Left lung (tissue), 10 donors: ENCODE data around the gene FEZF1. TPM values are rescaled to one million over a fixed set of nuclear protein-coding genes. Genes with fewer than 3 reads are reported as not detected.

ENCODE experiments used
- ATAC-seq: fragments of 200-7000 bp; cut with Tn5 transposase; one replicate; pipeline ENCODE4 v1.9.1; 2020; ENCODE audit warnings: moderate library complexity
- DNase-seq, 4 donors: peaks; one replicate each; pipeline ENCODE4 v3.0.0-alpha.2; 2013 to 2020
- H3K27ac ChIP-seq, 2 donors: fragments of 200-600 bp; sonication (generic) in 1 of 2; one replicate each; pipeline versions ENCODE4 v1.5.0 to v1.8.0; 2020 to 2021
- H3K27me3 ChIP-seq, 2 donors: fragments of 200-600 bp; sonication (generic) in 1 of 2; one replicate each; pipeline versions ENCODE4 v1.5.0 to v1.8.0; 2020 to 2021
- H3K36me3 ChIP-seq, 2 donors: fragments of 200-600 bp; sonication (generic) in 1 of 2; one replicate each; pipeline versions ENCODE4 v1.5.0 to v1.8.0; 2020 to 2021
- H3K4me1 ChIP-seq, 2 donors: fragments of 200-600 bp; one replicate each; pipeline ENCODE4 v1.8.0; 2021
- H3K4me3 ChIP-seq, 2 donors: fragments of 200-600 bp; sonication (generic) in 1 of 2; one replicate each; pipeline versions ENCODE4 v1.5.0 to v1.8.0; 2020 to 2021; ENCODE audit warnings: mild to moderate bottlenecking in 1 of 2
- H3K9me3 ChIP-seq, 2 donors: fragments of 200-600 bp; sonication (generic) in 1 of 2; one replicate each; pipeline versions ENCODE4 v1.5.0 to v1.8.0; 2020 to 2021
- CTCF ChIP-seq, 2 donors: fragments of 200-600 bp; sonication (generic) in 1 of 2; IDR thresholded peaks; one replicate each; pipeline versions ENCODE4 v1.5.0 to v1.8.0; 2021; ENCODE audit warnings: antibody characterized with exemption in 2 of 2
- intact Hi-C, 2 donors: fragments of 100-400 bp; cut with DNase I; formaldehyde crosslinking; loops; one replicate each; pipeline versions ENCODE4 v1.11.2 to v1.14.2; 2022
- polyA plus RNA-seq, 6 donors: library from polyadenylated mRNA; unstranded; fragments of 120-200 nt; gene quantifications; one replicate each; pipeline ENCODE4 v1.2.1, GENCODE V29; 2013; ENCODE audit not compliant: insufficient read length in 6 of 6
- total RNA-seq, 2 donors: library from RNA; stranded (reverse); fragmentation: NEBNext Ultra II Directional; extraction: Animal tissue kit (Norgen Biotek cat#: 25700); gene quantifications; one replicate each; pipeline ENCODE4 v1.2.1, GENCODE V29; 2021
- donor health status: DM: no; HTN: yes; CAD: no.
- donor health status: DM: no; HTN: no; CAD: no.

The FEZF1 gene
- total and polyA plus RNA-seq, 8 donors = not detected

GRCh38 chr7:122303531-122304318 lies 825 bp downstream of the FEZF1 start:
- H3K4me1 ChIP-seq = peaks cover 3 to 17% of the 10 kb centered on the region in 2 donors
- no peak for ATAC-seq

GRCh38 chr7:122302761-122303530 lies 1.6 kb downstream of the FEZF1 start:
- TF ChIP-seq CTCF (IDR thresholded peaks at IDR 0.05) = no peak

More at GRCh38 chr7:122303531-122304318, 825 bp downstream of the FEZF1 start:
- Histone ChIP-seq H3K27ac (no peak overlapping the region), H3K9me3 (no peaks in the 10 kb centered on the region), H3K36me3 (no peaks in the 10 kb centered on the region), H3K27me3 (peaks cover 97 to 100% of the 10 kb centered on the region in 2 donors), H3K4me3 (no peak overlapping the region)
- no peak for TF ChIP-seq CTCF (IDR thresholded peaks at IDR 0.05)
- DNase-seq = no peak
- intact Hi-C loops = no loop called here

GRCh38 chr7:122301858-122302760 lies 2.4 kb downstream of the FEZF1 start:
- Histone ChIP-seq H3K9me3 (no peaks in the 10 kb centered on the region), H3K36me3 (no peaks in the 10 kb centered on the region), H3K27me3 (peaks cover 92 to 100% of the 10 kb centered on the region in 2 donors), H3K4me3 (no peak overlapping the region), H3K27ac (no peak overlapping the region), H3K4me1 (peaks cover 3 to 17% of the 10 kb centered on the region in 2 donors)
- ATAC-seq = no peak
- intact Hi-C loops = no loop called here
- TF ChIP-seq CTCF (IDR thresholded peaks at IDR 0.05) = no peak
- no peak for DNase-seq

More at GRCh38 chr7:122302761-122303530, 1.6 kb downstream of the FEZF1 start:
- intact Hi-C loops = no loop called here
- Histone ChIP-seq H3K4me1 (peaks cover 3 to 17% of the 10 kb centered on the region in 2 donors), H3K36me3 (no peaks in the 10 kb centered on the region), H3K4me3 (no peak overlapping the region), H3K9me3 (no peaks in the 10 kb centered on the region), H3K27ac (no peak overlapping the region), H3K27me3 (peaks cover 97 to 100% of the 10 kb centered on the region in 2 donors)
- ATAC-seq = no peak
- DNase-seq = no peak

- Histone ChIP-seq H3K36me3 (no peaks in the 10 kb centered on the region), H3K9me3 (no peaks in the 10 kb centered on the region), H3K27me3 (peaks cover 83 to 100% of the 10 kb centered on the region in 2 donors), H3K27ac (no peak overlapping the region), H3K4me3 (no peak overlapping the region), H3K4me1 (peaks cover 3 to 14% of the 10 kb centered on the region in 2 donors)
- no peak for ATAC-seq
- no peak for DNase-seq
- intact Hi-C loops = no loop called here
- TF ChIP-seq CTCF (IDR thresholded peaks at IDR 0.05) = no peak
These were observed 3.4 kb downstream of the FEZF1 start for GRCh38 chr7:122300956-122301833.
